ENCODE results near the gene DNAJC27.

DNAJC27 gene

DNA sequence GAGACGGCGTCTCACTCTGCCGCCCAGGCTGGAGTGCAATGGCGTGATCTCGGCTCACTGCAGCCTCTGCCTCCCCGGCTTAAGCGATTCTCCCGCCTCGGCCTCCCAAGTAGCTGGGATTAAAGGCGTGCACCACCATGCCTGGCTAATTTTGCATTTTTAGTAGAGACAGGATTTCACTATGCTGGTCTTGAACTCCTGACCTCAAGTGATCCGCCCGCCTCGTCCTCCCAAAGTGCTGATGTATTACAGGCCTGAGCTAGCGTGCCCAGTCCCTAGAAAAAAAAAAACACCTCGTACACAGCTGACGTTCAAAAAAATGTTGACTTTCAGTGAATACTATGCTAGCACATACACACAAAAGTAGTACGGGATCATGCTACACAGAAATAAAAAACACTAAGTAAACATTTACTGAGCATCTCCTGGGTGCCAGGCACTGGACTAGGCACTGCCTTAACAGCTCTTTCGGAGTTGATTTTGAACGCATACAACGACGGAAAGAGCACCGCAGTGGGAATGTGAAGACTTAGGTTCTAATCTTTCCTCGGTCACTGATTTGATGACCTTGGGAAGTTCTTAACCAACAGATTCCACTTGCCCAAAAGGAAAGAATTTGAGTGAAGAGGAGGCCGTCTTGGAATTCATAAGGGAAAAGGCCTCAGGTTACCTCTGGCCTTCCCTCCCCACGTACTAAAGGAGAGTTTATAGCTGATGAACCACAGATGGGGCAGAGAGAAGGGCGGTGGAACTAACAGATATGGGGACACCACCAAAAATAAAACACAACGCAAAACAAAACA is 1.1 kb downstream of the DNAJC27 start:
- DNase-seq = peak; percentile 32

- DNase-seq = no peak
Observed at GRCh38 chr2:24969784-24970183, 2.0 kb downstream of the DNAJC27 start.

- DNase-seq = no peak
Observed at GRCh38 chr2:24961903-24962302, 9.9 kb downstream of the DNAJC27 start.

DNA sequence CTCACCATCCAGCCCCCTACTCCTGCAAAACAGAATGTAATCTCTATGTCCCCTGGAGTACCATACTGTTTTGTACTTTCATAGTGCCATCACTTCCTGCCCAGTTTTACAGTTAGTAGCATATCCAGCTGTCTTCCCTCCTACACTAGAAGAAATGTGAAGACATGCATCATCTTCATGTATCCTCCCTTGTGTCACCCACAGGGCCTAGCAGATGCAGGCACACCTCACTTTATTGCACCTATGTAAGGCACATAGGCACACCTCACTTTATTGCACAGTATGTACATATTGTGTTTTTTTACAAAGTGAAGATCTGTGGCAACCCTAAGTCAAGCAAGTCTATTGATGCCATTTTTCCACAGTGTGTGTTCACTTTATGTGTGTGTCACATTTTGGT is 12.0 kb downstream of the DNAJC27 start:
- no peak for DNase-seq

DNA sequence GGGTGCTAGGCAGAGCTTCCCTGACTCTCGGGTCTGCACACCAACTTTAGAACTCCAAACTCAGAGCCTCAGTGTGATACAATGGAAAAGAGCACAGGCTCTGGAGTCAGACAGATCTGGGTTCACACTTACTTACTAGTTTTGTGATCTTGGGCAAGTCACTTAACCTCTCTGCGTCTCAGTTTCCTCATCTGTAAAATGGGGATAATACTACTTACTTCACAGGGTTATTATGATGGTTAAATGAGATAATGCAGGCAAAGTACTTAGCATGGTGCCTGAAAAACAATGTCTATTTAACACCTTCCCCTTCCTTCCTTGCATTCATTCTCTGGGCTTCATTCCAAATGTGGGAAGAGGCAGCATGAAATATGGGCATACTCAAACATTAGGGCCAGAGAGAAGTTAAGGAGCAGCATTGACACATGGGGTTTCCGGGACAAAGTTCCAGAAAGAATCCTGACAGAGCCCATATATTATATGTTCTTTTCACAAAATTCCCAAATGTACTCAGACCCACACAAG is 13.3 kb downstream of the DNAJC27 start:
- no peak for DNase-seq

- DNase-seq = no peak
Observed at GRCh38 chr2:24957976-24958375, 13.8 kb downstream of the DNAJC27 start.

DNA sequence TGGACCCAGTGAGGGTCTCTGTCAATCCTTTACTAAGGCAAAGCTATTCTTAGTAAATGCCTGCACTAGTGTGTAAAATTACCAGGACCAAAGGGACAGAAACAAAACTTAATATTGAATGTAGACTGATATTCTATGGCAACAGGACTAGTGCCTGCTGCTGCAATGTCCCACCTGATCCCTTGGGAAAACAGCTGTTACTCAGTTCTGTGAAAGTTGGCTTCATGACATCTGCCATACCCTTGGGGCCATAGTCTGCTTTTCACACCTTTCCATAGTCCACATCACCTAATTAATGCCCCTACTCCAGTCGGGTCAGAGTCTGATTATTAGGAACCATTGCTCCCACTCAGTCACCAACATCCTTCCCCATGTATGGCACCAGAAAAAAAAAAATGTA is 14.5 kb downstream of the DNAJC27 start:
- DNase-seq = no peak

GRCh38 chr2:24955921-24956320 is 15.8 kb downstream of the DNAJC27 start:
- DNase-seq = no peak

DNA sequence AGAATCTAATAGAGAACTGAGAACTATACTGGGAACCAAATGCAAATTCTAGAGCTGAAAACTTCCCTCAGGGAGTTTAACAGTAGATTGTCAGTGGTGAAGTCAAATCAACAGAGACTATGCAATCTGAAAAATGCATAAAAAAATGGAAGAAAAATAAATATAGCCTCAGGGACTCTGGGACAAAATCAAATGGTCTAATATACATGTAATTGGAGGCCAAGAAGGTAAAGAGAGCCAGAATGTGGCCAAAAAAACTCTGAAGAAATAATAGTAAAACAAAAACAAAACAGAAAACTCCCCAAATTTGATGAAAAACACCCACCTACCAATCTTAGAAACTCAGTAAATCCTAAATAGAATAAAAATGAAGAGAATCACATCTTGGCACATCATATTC is 16.5 kb downstream of the DNAJC27 start:
- no peak for DNase-seq

DNA sequence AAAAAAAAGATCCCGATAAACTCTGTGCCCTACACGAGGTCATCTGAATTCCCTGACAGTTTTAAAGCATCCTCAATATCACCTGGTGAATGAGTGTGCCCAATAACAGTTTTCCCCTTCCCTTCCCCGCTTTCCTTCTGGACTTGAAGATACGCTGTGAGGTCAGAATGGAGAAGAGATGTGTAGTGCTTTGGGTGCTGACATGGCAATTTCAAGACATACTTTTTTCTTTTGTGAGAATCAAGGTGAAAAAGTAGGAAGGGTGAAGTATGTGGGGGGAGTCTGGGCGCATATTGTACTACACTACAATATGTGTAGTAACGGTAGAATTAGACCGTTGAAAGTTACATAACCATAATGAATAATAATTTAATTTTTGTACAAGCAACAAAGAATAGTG is 21.7 kb downstream of the DNAJC27 start:
- no peak for DNase-seq

- DNase-seq = no peak
Observed at GRCh38 chr2:24948506-24948905, 23.2 kb downstream of the DNAJC27 start.

DNA sequence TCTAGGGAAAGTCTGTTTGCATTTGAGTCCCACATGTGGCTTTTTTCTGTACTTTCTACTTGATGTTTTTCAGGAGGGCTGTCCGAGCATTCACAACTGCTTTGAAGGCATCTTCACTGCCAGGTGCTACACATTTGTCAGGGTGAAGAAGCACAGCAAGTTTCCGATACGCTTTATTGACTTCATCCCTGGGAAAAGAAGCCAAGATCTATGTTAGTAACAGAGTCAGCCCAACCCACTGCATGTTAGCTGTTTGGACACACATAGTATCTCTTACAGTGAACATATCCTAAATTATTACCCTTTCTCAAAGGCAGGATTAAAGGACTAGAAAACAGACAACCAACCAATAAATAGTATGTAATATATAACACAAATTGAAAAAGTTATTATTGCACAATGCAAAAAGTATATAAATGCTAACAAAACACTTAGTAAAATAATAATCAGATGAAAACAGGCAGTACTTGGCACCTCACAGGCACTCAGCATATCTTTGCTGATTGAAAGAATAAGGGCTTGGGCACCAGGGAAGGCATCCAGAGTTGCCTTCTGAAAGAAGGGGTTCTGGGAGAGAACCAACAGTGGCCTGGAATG is 24.1 kb downstream of the DNAJC27 start:
- no peak for DNase-seq

- DNase-seq = no peak
Observed at GRCh38 chr2:24945907-24946306, 25.8 kb downstream of the DNAJC27 start.

- DNase-seq = no peak
Observed at GRCh38 chr2:24943427-24944053, 28.2 kb downstream of the DNAJC27 start.

GRCh38 chr2:24939353-24939752 is 32.4 kb downstream of the DNAJC27 start:
- no peak for DNase-seq

DNA sequence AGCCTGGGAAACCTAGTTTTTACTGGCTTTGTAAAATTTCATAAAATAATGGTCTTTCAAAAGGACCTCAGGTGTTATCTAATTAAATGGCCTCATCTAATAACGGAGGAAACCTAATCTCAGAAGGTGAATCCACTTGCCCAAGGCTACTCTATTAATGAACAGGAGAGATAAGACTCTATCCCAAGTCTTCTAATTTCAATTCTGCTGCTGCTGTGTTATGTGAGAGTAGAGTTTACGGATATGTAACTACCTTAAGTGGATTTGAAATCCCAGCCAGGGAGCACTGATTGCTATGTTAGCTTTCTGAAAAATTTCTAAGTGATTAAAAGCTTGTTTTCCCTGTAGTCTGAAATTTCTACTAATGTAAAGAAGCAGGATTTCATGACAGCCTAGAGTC is 34.5 kb downstream of the DNAJC27 start:
- DNase-seq = no peak

GRCh38 chr2:24935145-24935544 is 36.6 kb downstream of the DNAJC27 start:
- DNase-seq = no peak

DNA sequence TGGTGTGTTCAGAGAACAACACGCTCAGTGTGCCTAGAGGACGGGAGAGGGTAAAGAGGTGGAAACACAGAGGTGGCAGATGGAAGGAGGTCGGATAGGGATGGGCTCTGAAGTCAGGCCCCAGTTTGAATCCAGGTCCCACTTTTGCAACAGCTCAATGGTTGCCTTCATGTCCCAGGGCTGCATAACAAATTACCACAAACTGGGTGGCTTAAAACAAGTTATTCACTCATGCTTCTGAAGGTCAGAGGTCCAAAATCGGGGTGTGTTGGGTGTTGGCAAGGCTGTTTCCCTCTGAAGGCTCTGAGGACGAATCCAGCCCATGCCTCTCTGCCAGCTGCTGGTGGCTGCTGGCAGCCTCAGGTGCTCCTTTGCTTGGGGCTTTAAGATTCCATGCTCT is 39.0 kb downstream of the DNAJC27 start:
- no peak for DNase-seq

DNA sequence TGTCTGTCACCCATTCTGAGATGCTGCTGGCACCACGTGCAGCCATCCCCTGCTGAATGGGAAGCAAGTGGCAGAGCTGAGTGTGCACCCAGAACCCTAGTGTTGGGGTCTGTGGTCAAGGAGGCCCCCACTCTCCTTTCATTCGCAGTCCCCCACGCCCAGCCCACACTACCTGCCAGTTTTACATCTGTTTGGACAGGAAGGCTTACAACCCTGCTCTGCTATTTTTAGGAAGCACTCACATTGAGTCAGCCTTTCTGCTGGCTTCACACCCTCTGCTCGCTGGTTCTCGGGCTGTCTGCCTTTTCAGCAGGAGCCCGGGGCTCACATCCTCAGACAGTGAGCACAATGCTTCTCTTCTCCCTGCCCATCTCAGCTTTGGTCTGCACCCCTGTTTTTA is 41.0 kb downstream of the DNAJC27 start:
- DNase-seq = no peak

DNA sequence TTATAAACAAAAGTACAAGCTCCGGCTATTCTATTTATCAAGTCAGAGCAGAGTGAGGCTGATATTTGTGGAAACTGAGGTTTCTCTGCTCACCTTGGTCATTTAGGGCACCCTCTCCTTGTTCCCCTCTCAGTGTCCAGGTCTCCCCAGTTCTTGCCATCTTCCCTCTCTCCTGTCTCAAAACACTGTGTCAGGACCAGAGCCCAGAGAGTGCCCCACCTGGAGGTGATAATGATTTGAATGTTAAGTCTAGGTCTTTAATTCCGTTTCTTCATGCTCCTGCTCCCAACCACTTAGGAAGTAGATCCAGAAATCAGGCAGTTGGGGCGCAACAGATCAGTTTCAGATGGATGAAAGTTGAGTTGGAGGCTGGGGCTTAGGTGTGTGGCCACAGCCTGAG is 42.5 kb downstream of the DNAJC27 start:
- no peak for DNase-seq

- no peak for DNase-seq
Observed at GRCh38 chr2:24928036-24928435, 43.7 kb downstream of the DNAJC27 start.

- peak; percentile 62 for DNase-seq
Observed at GRCh38 chr2:24926602-24927252, 45.0 kb downstream of the DNAJC27 start.

- DNase-seq = no peak
Observed at GRCh38 chr2:24926220-24926601, 45.5 kb downstream of the DNAJC27 start.

- DNase-seq = no peak
Observed at GRCh38 chr2:24925815-24926214, 45.9 kb downstream of the DNAJC27 start.

All from femur (tissue), 1 donor.